HK-2 (cell line): ENCODE results near the gene RPP21.

Experiments used
- DNase-seq: peaks from one replicate; pipeline ENCODE4 v3.0.0-alpha.2; 2018; ENCODE audit not compliant: unreplicated experiment

The RPP21 gene

GRCh38 chr6:30378290-30378937 is 33.5 kb downstream of the RPP21 start:
- DNase-seq = no peak

- no peak for DNase-seq
Observed at GRCh38 chr6:30380464-30380863, 35.5 kb downstream of the RPP21 start.

GRCh38 chr6:30386166-30386565 is 41.2 kb downstream of the RPP21 start:
- DNase-seq = no peak

GRCh38 chr6:30391240-30391639 is 46.3 kb downstream of the RPP21 start:
- no peak for DNase-seq

GRCh38 chr6:30394139-30394538 is 49.2 kb downstream of the RPP21 start:
- no peak for DNase-seq
